CD4-positive, alpha-beta T cell treated with Interferon gamma for 1 hour (primary cell): ENCODE results near the gene SAT1.
A peak's percentile ranks its signal among the peaks of the same experiment; 100 is the strongest.
"Not testable (repeated sequence)": the region's sequence is repeated elsewhere in the genome, so short reads cannot be mapped to it uniquely, and the experiment has no call there.

Experiments
- DNase-seq: peaks from one replicate; pipeline ENCODE4 v3.0.0-alpha.2; 2020

The SAT1 gene

GRCh38 chrX:23782863-23783588 lies at the start of gene SAT1:
Gene SAT1 (plus strand): TSS chrX:23783173. CDS start chrX:23783352, 179 bp downstream.
- peak; percentile 95 for DNase-seq

DNA sequence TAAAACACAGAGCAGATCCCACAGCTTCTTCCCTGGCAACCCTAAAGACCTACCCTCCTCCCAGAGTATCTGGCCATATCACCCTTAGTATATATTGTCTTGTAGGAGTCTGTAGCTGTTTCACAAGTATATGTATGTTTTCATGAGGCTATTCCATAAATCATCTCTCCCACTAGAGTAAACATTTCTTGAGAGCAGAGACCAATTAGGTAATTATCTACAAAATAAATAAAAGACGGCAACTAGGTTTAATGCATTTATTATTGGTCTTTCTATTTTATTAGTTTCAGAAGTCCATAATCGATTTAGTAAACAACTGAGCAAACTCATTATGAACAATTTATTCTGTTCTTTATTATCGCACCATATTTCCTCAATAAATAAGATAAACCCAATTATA lies 46.9 kb upstream of the SAT1 start:
- no peak for DNase-seq

DNA sequence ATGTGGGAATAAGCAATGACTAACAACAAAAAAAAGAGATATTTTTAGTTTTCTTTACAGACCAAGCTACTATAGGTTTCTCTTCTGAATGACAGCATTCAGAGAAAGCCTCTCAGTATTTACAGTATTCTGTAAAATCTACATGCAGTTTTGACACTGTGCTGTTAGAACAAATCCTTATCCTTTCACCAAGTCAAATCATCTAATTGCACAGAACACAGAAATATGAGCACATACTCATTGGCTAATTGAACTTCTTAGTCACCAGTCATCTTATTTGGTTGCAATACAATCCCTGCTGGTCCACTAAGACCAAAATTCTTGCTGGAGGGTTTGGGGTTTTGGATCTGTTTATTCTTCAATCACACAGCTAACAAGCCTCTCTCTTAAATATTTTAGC lies 45.6 kb upstream of the SAT1 start:
- no peak for DNase-seq

- no peak for DNase-seq
Observed at GRCh38 chrX:23742174-23742696, 40.7 kb upstream of the SAT1 start.

DNA sequence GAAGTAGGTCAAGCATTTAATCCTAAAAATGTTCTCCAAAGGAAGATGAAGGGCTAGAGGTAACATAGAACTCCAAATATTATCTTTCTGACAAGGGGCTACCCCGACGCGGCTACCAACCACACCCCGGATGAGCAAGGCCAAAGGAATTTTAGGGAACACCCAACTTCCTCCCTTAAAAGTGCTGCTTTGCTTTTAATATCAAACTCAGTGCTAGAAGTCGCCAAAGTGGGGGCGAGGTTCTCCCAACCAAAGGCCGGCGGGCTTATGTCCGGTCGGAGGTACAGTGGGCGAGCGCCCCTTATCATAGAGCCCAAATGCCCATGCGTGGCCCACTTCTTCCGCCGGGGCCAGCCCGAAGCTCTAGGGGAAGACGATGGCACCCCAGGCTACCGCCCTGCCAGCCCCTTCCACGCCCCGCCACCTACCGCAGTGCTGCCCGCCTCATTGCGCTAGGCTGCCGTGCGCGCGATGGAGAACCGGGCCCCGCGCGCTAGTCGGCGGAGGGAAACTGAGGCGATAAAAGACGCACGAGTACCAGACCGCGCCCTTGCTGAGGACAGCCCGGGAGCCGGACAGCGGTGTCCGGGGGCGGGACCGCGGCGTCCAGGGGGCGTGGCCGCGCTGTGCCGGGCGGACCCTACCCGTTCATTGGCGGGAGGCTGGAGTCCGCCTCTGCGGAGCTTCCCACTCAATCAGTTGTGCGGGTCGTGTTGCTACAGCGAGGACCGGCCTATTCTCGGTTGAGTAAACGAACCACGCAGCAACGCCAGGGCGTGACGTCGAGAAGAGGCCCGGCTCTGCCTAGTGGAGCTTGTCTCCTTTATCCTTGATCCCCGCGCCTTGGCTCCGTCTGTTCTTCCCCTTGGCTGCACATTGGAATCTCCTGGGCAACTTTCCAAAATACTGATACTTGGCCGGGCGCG lies 40.0 kb upstream of the SAT1 start, which contains the start of gene ACOT9:
Gene ACOT9, minus strand, starts transcription at position 580 of the 926 bp plus-strand sequence. Its CDS starts 132 bp downstream, at position 448.
- DNase-seq = peak; percentile 85

- not testable (repeated sequence) for DNase-seq
Observed at GRCh38 chrX:23743623-23743971, 39.4 kb upstream of the SAT1 start.

- no peak for DNase-seq
Observed at GRCh38 chrX:23745786-23746185, 37.2 kb upstream of the SAT1 start.

DNA sequence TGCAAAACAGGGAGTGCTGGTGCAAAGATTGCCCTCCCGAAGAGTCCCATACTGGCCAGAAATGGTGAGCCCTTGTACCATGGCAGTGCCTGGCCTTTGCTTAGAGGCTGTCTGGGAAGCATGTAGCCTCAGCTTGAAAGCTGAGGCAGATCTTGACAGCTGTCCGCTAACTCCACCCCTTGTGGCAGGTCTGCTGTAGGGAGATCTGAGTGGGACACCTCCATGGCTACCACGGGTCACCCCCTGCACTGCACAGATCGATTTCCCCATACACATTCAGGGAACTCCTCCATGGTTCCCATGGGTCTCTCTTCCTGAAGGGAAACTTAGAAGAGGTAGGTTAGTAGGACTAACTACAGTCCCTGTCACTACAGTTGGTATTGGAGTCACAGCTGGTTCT lies 33.8 kb upstream of the SAT1 start:
- DNase-seq = no peak

- DNase-seq = no peak
Observed at GRCh38 chrX:23749576-23749975, 33.4 kb upstream of the SAT1 start.

GRCh38 chrX:23752740-23753415 lies 30.1 kb upstream of the SAT1 start:
- no peak for DNase-seq

DNA sequence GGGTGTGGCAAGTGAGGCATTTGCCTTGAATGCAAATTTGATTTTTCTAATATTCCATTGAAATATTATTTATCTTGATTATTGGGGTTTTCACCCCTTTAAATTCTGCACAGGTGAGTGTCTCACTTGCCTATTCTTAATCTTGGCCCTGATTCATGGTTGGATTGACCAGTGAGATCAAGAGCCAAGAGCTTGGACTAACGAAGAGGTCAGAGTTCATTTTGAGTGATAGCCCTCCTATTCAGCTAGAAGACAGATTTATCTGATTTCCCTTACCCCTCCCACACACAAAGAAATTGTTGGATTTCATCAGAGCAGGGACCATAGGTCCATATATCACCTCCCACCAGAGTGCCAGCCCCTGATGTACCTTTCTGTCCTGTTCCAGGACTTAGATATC lies 28.3 kb upstream of the SAT1 start:
- no peak for DNase-seq

DNA sequence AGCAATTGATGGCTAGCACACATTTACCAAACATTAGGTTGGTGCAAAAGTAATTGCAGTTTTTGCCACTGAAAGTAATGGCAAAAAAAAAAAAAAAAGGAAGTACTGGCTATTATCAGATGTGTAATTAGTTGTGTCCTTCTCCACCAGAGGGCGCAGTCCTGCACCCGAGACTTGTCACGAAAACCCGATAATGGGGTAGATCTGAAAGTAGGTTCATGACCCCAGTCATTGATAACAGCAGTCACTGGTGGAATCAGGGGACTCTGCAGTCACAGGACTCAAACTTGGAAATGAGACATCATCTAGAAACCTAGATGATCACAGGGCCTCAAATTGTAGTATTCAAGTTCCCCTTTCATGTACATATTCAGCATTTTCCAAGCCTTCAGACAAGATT lies 26.8 kb upstream of the SAT1 start:
- DNase-seq = peak; percentile 73

GRCh38 chrX:23759821-23760220 lies 23.2 kb upstream of the SAT1 start:
- no peak for DNase-seq

DNA sequence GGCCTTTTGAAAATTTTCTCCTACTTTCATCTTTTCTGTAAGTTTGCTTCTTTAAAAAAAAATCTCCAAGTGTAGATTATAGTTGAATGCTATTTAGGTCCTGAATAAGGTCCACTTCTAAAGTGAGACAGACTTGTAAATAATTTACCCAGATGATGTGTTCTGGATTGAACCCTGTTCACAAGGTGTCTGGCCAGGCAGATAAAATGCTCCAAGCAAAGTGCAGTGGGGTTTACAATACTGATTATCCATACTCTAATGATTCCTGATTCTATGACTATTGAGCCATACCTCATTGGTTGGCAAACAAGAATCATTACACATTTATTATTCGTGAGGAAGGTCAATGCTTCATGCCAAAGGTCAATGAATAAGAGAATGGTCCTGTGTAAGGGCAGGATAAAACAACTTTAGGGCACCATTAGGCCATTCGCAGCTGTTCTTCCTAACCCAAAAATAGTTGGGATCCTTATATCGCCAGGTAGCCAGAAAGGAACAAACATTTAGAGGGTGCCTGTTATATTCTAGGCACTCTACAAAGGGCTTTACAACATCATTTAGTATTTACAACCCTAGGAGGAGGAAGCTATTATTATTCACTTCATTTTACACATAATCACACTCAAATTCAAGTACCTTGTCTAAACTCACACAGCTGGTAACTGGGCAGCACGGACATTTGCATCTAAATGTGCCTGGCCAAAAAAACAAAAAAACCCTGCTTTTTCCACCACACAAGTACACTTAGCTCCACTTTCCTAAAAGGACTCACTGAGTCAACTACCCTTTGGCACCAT lies 18.6 kb upstream of the SAT1 start:
- no peak for DNase-seq

GRCh38 chrX:23765449-23765848 lies 17.5 kb upstream of the SAT1 start:
- DNase-seq = no peak

- no peak for DNase-seq
Observed at GRCh38 chrX:23765868-23766267, 17.1 kb upstream of the SAT1 start.

GRCh38 chrX:23766650-23767551 lies 16.1 kb upstream of the SAT1 start:
- no peak for DNase-seq

GRCh38 chrX:23770142-23770541 lies 12.8 kb upstream of the SAT1 start:
- DNase-seq = no peak

GRCh38 chrX:23771086-23771485 lies 11.9 kb upstream of the SAT1 start:
- not testable (repeated sequence) for DNase-seq

DNA sequence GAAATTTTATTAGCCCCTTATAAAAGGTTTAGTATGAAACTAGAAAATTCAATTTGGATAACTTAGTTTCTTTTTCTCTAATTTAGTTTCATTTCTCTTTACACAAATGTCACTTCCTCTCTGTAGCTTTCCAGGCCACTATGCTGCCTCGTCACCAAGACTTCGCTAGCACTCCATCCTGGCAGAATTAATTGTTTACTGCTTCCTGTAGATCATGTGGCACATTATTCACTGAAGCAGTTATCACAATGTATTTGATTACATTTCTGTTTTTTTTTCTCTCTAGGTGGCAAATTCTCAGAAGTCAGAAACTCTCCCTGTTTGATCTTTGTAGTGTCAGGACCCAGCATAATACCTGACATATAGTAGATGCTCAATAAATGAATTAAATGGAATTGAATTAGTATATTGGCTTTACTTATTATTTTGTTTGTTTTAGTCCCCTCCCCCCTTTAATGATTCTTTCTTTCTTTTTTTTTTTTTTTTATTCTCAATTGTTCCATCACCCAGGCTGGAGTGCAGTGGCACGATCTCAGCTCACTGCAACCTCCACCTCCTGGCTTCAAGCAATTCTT lies 9.3 kb upstream of the SAT1 start:
- DNase-seq = peak; percentile 76

DNA sequence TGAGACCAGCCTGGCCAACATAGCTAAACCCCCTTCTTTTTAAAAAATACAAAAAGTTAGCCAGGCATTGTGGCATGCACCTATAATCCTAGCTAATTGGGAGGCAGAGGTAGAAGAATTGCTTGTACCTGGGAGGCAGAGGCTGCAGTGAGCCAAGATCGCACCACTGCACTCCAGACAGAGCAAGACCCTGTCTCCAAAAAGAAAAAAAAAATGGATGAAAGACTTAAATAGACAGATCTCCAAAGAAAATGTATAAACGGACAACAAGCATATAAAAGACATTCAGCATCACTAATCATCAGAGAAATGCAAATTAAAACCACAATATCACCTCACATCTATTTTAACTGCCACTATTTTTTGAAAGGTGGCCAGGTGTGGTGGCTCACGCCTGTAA lies 6.6 kb upstream of the SAT1 start:
- DNase-seq = no peak
